Fibroblast of villous mesenchyme (primary cell): Measurements from ENCODE around the gene COX6B2. TPM values are rescaled to one million over a fixed set of nuclear protein-coding genes. Genes with fewer than 3 reads are reported as not detected.

Experiments used
- DNase-seq: peaks from one replicate; pipeline ENCODE4 v3.0.0-alpha.2; 2010; ENCODE audit warnings: low read depth
- H3K4me3 ChIP-seq: 2 replicates; pipeline ENCODE4 v1.5.1; 2011; ENCODE audit warnings: low read depth, mild to moderate bottlenecking, low read length
- CTCF ChIP-seq: IDR thresholded peaks from 2 replicates; pipeline ENCODE4 v1.5.1; 2012; ENCODE audit warnings: low read depth, mild to moderate bottlenecking, low read length; ENCODE audit not compliant: insufficient read depth
- total RNA-seq: library from RNA; depleted of rRNA; stranded (reverse); fragments of >200 nt; gene quantifications from 2 replicates; pipeline ENCODE4 v1.2.3, GENCODE V29; 2012

COX6B2 gene
- total RNA-seq, 1 donor = under 0.01 TPM

- peak; percentile 67 for DNase-seq
- TF ChIP-seq CTCF = no peak
Measured at GRCh38 chr19:55391702-55392615, 37.4 kb upstream of the COX6B2 start.

GRCh38 chr19:55391191-55391670 is 36.7 kb upstream of the COX6B2 start:
- TF ChIP-seq CTCF = no peak
- no peak overlapping the region for H3K4me3 ChIP-seq
- no peak for DNase-seq

More at GRCh38 chr19:55391702-55392615, 37.4 kb upstream of the COX6B2 start:
- H3K4me3 ChIP-seq = no peak overlapping the region

GRCh38 chr19:55390461-55390880 is 36.0 kb upstream of the COX6B2 start:
- H3K4me3 ChIP-seq = no peak overlapping the region
- DNase-seq = no peak
- no peak for TF ChIP-seq CTCF

- no peak overlapping the region for H3K4me3 ChIP-seq
- no peak for DNase-seq
- TF ChIP-seq CTCF = no peak
Measured at GRCh38 chr19:55389386-55390317, 35.1 kb upstream of the COX6B2 start.

- DNase-seq = no peak
- TF ChIP-seq CTCF = no peak
- peak overlapping the region; percentile 98 for H3K4me3 ChIP-seq
Measured at GRCh38 chr19:55387736-55388497, 33.4 kb upstream of the COX6B2 start.

- peak overlapping the region; percentile 98 for H3K4me3 ChIP-seq
- TF ChIP-seq CTCF = no peak
- no peak for DNase-seq
Measured at GRCh38 chr19:55386493-55386971, 32.0 kb upstream of the COX6B2 start.
